ENCODE data around the gene PTOV1.

PTOV1 gene

DNA sequence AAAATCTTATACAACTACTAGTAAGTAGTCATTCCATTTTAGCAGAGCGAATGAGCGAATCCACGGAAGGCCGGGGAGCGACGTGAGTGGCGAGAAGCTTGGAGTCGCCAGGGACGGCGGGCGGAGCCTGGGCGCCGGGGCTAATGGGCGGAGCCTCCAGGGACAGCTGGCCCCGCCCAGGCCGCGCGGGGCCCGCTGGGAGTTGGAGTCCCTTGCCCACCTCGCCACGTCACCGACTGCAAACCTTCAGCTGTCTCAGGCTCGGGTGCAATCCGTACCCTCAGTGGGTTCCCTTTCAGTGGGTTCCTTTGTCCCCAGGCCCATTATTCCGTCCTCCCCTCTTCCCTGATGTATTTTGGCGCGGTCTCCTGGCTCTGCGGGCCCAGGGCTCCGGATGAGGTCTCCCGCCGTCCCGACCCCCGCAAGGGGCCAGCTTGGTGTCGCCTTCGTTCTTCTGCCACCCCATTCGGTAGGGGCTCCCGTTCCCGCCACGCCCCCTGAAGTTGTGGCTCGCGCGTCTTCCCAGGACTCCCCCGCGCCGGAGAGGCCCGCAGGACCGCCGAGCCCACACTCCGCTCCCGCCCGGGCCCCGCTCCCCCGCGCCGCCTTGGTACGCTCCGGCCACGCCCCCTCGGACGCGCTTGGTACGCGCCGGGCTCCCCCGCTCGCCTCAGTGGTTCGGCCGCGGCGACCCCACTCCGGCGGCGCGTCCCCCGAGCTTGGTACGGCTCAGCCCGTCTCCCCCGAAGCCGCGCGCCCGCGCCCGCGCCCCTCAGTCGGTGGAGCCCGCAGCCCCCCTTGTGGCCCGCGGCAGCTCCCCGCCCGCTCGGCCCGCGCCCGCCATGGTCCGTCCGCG, at the start of gene PTOV1:
PTOV1 (plus strand) TSS at position 673 of the 856 bp plus-strand sequence.
- peak; percentile 89 for DNase-seq (ENCODE audit: low read depth)
- TF ChIP-seq, protein P1, sequence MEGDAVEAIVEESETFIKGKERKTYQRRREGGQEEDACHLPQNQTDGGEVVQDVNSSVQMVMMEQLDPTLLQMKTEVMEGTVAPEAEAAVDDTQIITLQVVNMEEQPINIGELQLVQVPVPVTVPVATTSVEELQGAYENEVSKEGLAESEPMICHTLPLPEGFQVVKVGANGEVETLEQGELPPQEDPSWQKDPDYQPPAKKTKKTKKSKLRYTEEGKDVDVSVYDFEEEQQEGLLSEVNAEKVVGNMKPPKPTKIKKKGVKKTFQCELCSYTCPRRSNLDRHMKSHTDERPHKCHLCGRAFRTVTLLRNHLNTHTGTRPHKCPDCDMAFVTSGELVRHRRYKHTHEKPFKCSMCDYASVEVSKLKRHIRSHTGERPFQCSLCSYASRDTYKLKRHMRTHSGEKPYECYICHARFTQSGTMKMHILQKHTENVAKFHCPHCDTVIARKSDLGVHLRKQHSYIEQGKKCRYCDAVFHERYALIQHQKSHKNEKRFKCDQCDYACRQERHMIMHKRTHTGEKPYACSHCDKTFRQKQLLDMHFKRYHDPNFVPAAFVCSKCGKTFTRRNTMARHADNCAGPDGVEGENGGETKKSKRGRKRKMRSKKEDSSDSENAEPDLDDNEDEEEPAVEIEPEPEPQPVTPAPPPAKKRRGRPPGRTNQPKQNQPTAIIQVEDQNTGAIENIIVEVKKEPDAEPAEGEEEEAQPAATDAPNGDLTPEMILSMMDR (conservative IDR thresholded peaks at IDR 0.05; ENCODE audit: low read length): no peak
- peak within 1 kb of the TSS; percentile 90 for H3K4me3 ChIP-seq (ENCODE audit: low read length)

DNA sequence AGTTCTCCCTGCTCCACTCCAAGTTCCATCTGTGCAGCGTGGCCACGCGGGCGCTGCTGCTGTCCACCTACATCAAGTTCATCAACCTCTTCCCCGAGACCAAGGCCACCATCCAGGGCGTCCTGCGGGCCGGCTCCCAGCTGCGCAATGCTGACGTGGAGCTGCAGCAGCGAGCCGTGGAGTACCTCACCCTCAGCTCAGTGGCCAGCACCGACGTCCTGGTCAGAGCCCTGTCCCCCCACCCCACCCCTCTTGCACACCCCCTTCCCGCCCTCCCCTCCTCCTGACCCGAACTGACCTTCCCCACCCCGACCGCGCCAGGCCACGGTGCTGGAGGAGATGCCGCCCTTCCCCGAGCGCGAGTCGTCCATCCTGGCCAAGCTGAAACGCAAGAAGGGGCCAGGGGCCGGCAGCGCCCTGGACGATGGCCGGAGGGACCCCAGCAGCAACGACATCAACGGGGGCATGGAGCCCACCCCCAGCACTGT, 49.5 kb upstream of the PTOV1 start:
- TF ChIP-seq, protein P1 (conservative IDR thresholded peaks at IDR 0.05; ENCODE audit: low read length): no peak
- H3K4me3 ChIP-seq (ENCODE audit: low read length): no peak overlapping the region
- no peak for DNase-seq (ENCODE audit: low read depth)

DNA sequence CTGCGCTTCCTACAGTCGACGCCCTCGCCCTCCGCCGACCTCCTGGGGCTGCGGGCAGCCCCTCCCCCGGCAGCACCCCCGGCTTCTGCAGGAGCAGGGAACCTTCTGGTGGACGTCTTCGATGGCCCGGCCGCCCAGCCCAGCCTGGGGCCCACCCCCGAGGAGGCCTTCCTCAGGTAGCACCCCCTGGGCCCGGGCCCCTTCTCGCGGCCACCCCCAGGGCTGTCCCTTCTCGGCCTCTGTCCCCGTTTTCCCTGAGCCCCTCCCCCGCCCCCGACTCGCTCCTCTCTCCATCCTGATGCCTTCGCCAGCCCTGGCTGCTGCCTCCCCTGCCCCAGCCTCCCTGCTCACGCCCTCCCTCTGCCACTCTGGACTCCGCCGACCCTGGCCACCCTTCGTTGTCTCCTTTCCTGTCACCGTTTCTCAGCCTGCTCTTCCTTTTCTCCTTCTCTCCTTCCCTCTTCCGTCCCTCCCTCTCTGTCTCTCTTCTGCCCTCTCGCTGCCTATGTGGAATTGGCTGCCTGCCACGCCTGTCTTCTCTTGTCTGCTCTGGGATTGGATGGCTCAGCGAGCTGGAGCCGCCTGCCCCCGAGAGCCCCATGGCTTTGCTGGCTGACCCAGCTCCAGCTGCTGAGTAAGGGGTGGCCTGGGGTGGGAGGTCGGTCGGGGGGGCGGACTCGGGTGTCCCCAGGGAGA, 48.8 kb upstream of the PTOV1 start:
- TF ChIP-seq, protein P1 (conservative IDR thresholded peaks at IDR 0.05; ENCODE audit: low read length): peak; percentile 49
- H3K4me3 ChIP-seq (ENCODE audit: low read length): peak overlapping the region; percentile 45
- peak; percentile 84 for DNase-seq (ENCODE audit: low read depth)

DNA sequence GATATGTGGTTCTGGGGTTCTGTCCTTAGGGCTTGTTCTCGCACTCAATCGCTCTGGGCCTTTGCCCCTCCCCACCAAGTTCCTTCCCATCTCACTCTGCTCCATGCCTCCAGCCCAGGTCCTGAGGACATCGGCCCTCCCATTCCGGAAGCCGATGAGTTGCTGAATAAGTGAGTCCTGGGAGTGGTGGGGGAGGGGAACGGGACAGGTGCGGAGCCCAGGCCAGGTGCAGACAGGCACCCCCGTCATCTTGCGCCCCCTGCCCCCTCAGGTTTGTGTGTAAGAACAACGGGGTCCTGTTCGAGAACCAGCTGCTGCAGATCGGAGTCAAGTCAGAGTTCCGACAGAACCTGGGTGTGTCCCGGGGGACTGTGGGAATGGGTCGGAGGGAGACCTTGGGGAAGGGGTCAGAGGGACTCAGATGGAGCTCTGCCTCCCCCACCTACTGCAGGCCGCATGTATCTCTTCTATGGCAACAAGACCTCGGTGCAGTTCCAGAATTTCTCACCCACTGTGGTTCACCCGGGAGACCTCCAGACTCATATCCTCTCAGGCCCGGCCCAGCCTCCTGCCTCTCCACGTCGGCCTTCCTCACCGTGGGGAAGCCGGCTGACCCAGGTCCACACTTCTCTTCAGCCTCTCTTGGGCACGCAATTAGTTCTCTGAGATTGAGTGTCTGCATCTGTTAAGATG, 48.0 kb upstream of the PTOV1 start:
- H3K4me3 ChIP-seq (ENCODE audit: low read length): no peak overlapping the region
- DNase-seq (ENCODE audit: low read depth): no peak
- TF ChIP-seq, protein P1 (conservative IDR thresholded peaks at IDR 0.05; ENCODE audit: low read length): no peak

DNA sequence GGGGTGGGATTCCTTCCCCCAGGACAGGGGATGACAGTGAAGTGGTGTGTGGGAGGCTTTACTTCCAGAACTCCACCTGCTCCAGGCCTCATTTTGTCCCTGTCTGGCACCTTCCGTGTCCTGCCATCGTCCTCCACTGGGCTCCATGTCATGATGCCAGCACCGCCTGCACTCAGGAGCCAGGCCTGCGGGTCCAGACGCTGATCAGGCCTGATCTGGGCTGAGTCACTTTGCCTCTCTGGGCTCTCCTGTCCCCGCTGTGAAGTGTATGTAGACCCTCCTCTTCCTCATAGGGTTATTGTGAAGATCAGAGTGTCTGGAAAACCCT, 47.5 kb upstream of the PTOV1 start:
- no peak for DNase-seq (ENCODE audit: low read depth)
- TF ChIP-seq, protein P1 (conservative IDR thresholded peaks at IDR 0.05; ENCODE audit: low read length): no peak
- H3K4me3 ChIP-seq (ENCODE audit: low read length): no peak overlapping the region

DNA sequence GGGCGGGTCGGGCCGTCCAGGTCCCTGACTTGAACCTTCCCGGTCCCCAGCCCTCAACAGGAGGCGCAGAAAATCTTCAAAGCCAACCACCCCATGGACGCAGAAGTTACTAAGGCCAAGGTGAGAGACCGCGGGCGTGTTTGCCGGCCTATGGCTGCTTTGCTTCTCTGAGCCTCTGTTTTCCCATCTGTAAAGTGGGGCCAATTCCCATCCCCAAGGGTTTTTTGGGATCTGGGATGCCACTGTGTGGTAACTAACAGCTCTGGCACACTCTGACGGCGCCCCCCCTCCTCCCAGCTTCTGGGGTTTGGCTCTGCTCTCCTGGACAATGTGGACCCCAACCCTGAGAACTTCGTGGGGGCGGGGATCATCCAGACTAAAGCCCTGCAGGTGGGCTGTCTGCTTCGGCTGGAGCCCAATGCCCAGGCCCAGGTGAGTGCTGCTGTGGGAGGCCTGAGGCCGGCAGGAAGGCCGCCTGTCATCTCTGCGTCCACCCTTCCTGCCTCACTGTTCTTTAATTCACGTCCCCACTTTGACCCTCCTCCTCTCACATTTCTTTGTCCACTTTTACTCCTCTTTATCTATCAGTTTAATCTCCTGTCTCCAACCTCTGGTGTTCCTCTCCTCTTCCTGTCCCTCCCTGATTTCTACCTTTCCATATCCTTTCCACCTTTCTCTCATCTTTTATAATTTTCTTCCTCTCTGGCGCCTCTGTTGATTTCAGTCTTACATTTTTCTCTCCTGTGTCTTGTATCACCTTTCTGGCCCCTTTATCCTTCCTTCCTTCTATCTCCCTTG, 44.9 kb upstream of the PTOV1 start:
- no peak for DNase-seq (ENCODE audit: low read depth)
- H3K4me3 ChIP-seq (ENCODE audit: low read length): no peak overlapping the region
- TF ChIP-seq, protein P1 (conservative IDR thresholded peaks at IDR 0.05; ENCODE audit: low read length): no peak
